ENCODE results near the gene HIF3A. TPM values are rescaled to one million over a fixed set of nuclear protein-coding genes. Genes with fewer than 3 reads are reported as not detected.

Gene HIF3A
- total and polyA plus RNA-seq, 2 donors (not counting 3 experiments of a cell fraction or from before 2014, with no cell fraction given), result 8.1 to 8.5 TPM

DNA sequence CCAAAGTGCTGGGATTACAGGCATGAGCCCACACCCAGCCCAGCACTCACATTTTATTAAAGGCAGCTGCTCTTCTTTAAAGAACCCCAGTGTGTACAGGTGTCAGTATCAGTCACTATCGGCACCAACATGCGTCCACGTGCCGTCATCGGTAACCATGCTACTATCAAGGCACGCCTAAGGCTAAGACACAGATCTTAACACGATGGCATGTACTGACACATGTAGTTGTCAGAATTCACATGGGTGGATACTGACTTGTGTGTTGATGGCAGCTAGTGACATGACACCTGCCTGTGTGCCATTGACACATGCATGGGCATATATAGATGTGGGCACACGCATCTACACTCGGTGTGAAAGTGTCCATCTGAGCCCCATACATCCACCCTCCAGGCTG, 12.2 kb upstream of the HIF3A start:
- Histone ChIP-seq H3K4me2 (ENCODE audit: insufficient read depth, low read length) (no peak overlapping the region), H3K27me3 (ENCODE audit: control insufficient read depth in 2 of 2, insufficient read depth in 2 of 2, low read length in 2 of 2) (no peaks in the 10 kb centered on the region), H4K20me1 (replicated peaks; ENCODE audit: control insufficient read depth, extremely low read depth, insufficient read depth, low read length) (no peaks in the 10 kb centered on the region), H3K4me3 (replicated peaks in 1 of 3; ENCODE audit: insufficient read depth in 1 of 3, low read depth in 1 of 3, low read length in 3 of 3) (no peak overlapping the region), H3K9me3 (replicated peaks; ENCODE audit: control insufficient read depth, insufficient read depth, low read length) (no peaks in the 10 kb centered on the region), H2AFZ (ENCODE audit: low read depth, low read length) (no peak overlapping the region), H3K9me1 (replicated peaks; ENCODE audit: control insufficient read depth, extremely low read depth, insufficient read depth, low read length) (no peaks in the 10 kb centered on the region), H3K27ac (ENCODE audit: insufficient read depth, low read depth, low read length) (no peak overlapping the region), H3K36me3 (ENCODE audit: control insufficient read depth in 2 of 2, extremely low read depth in 1 of 2, insufficient read depth in 2 of 2, low read length in 2 of 2) (no peaks in the 10 kb centered on the region), H3K79me2 (ENCODE audit: control insufficient read depth, insufficient read depth, low read length) (no peaks in the 10 kb centered on the region), H3K4me1 (ENCODE audit: control insufficient read depth, extremely low read depth, insufficient read depth, low read length) (peaks cover 24% of the 10 kb centered on the region), H3K9ac (replicated peaks; ENCODE audit: extremely low read depth, insufficient read depth, low read length) (no peak overlapping the region)
- BruUV-seq (replicated peaks), result no TSS peak
- no peak for FAIRE-seq
- dilution Hi-C loops (cut with MboI; ENCODE audit: extremely low pct_ligation_motif_present, low sequenced_read_pairs) (no loop called here), intact Hi-C loops (cut with micrococcal nuclease) (no loop called here)
- POLR2A ChIA-PET, result no interaction called here
- TF ChIP-seq CTCF (IDR thresholded peaks at IDR 0.05; ENCODE audit: extremely low read depth in 1 of 2, insufficient read depth in 1 of 2, low read depth in 1 of 2, low read length in 2 of 2) (no peak), MYC (IDR thresholded peaks at IDR 0.05; ENCODE audit: low read depth, low read length) (no peak), GATA2 (IDR thresholded peaks at IDR 0.05; ENCODE audit: insufficient read depth, insufficient read length, low read depth, low read length) (no peak)
- CTCF ChIA-PET, result interaction anchor here (0.6 to 2.5 kb wide), 3 partner anchors 16 to 66 kb away, joined by 4 to 5 read pairs (median 5); no protein-coding TSS in a partner anchor
- DNase-seq (ENCODE audit: low read depth, low spot score), result no peak

DNA sequence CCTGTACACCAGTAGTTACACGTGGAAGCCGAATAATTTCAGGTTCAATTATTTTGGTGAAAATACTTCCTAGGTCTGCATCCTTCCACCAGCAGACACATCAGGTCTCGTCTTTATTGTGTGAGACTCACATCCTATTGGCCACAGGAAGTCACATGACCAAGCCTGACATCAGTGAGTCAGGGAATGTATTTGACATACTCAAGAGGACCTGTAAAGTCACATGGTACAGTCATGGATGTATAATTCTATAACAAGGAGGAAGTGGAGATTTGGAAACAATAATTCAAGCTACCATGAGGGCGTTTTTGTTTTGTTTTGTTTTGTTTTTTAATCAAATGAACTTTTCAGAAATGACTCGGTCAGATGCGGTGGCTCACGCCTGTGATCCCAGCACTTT, 9.3 kb upstream of the HIF3A start:
- H3K9me1 ChIP-seq (replicated peaks; ENCODE audit: control insufficient read depth, extremely low read depth, insufficient read depth, low read length), result no peaks in the 10 kb centered on the region
- H3K27me3 ChIP-seq (ENCODE audit: control insufficient read depth in 2 of 2, insufficient read depth in 2 of 2, low read length in 2 of 2), result no peaks in the 10 kb centered on the region
- H3K9ac ChIP-seq (replicated peaks; ENCODE audit: extremely low read depth, insufficient read depth, low read length), result no peak overlapping the region
- no peaks in the 10 kb centered on the region for H3K79me2 ChIP-seq (ENCODE audit: control insufficient read depth, insufficient read depth, low read length)
- FAIRE-seq (peak; percentile 73), DNase-seq (ENCODE audit: low read depth, low spot score) (peak; percentile 44)
- peak overlapping the region; percentile 95 for H3K27ac ChIP-seq (ENCODE audit: insufficient read depth, low read depth, low read length)
- no peak for TF ChIP-seq JUN (IDR thresholded peaks at IDR 0.05; ENCODE audit: borderline replicate concordance, insufficient read depth, insufficient read length, low read depth)
- no peak for TF ChIP-seq GATA2 (IDR thresholded peaks at IDR 0.05; ENCODE audit: insufficient read depth, insufficient read length, low read depth, low read length)
- no peak for TF ChIP-seq EZH2 (IDR thresholded peaks at IDR 0.05; ENCODE audit: borderline replicate concordance, low read depth, low read length, severe bottlenecking)
- no peak for TF ChIP-seq FOS (IDR thresholded peaks at IDR 0.05; ENCODE audit: borderline replicate concordance, insufficient read depth, low read length)
- TF ChIP-seq POLR2A (IDR thresholded peaks at IDR 0.05; ENCODE audit: low read depth, low read length), result no peak
- no peak for TF ChIP-seq POLR2AphosphoS5 (IDR thresholded peaks at IDR 0.05; ENCODE audit: insufficient read depth, low read depth, low read length)
- no peak for TF ChIP-seq MAX (IDR thresholded peaks at IDR 0.05; ENCODE audit: insufficient read depth, insufficient read length)
- no peak for TF ChIP-seq CTCF (IDR thresholded peaks at IDR 0.05; ENCODE audit: extremely low read depth in 1 of 2, insufficient read depth in 1 of 2, low read depth in 1 of 2, low read length in 2 of 2)
- TF ChIP-seq MYC (IDR thresholded peaks at IDR 0.05; ENCODE audit: low read depth, low read length), result no peak
- intact Hi-C loops (cut with micrococcal nuclease), result no loop called here
- H3K36me3 ChIP-seq (ENCODE audit: control insufficient read depth in 2 of 2, extremely low read depth in 1 of 2, insufficient read depth in 2 of 2, low read length in 2 of 2), result no peaks in the 10 kb centered on the region
- H3K4me2 ChIP-seq (ENCODE audit: insufficient read depth, low read length), result no peak overlapping the region
- POLR2A ChIA-PET, result no interaction called here
- dilution Hi-C loops (cut with MboI; ENCODE audit: extremely low pct_ligation_motif_present, low sequenced_read_pairs), result no loop called here
- CTCF ChIA-PET, result interaction anchor here (0.6 kb wide), 1 partner anchor 401 kb away, joined by 3 read pairs; the partner anchor contains the start of gene IRF2BP1
- H2AFZ ChIP-seq (ENCODE audit: low read depth, low read length), result no peak overlapping the region
- H3K4me3 ChIP-seq (replicated peaks in 1 of 3; ENCODE audit: insufficient read depth in 1 of 3, low read depth in 1 of 3, low read length in 3 of 3), result no peak overlapping the region
- H3K9me3 ChIP-seq (replicated peaks; ENCODE audit: control insufficient read depth, insufficient read depth, low read length), result no peaks in the 10 kb centered on the region
- peaks cover 27% of the 10 kb centered on the region for H3K4me1 ChIP-seq (ENCODE audit: control insufficient read depth, extremely low read depth, insufficient read depth, low read length)
- no TSS peak for BruUV-seq (replicated peaks)
- no peaks in the 10 kb centered on the region for H4K20me1 ChIP-seq (replicated peaks; ENCODE audit: control insufficient read depth, extremely low read depth, insufficient read depth, low read length)
